DMS 273 treated with DMSO at 0.1 percent for 48 hours (cell line): Measurements from ENCODE around the gene OR5T1.

Experiments
- DNase-seq: peaks from one replicate; lab custom pipeline; 2025; lab: John Stamatoyannopoulos, UW

The OR5T1 gene

DNA sequence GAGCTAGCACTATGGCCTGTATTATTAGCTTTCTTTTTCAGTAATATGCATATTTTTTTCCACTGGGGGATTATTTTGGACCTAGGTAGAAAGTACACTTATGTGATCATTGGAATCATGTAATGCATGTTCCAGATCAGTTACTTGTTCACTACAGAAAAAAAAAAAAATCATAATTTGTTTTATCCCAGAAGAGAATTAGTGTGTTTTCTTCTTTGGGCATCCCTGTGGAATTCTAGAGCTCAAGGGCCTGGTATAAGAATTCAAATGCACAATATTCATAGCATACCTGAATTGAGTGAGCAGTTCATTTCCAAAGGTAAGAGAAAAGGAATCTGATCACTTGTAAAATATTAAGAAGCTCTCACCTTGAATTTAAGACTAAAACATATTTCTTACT is at the start of gene OR5T1:
OR5T1 (plus strand) TSS at position 301 of the 400 bp plus-strand sequence. CDS start 1,485 bp downstream, outside the sequence.
- no peak for DNase-seq

GRCh38 chr11:56234155-56234554 is 39.8 kb upstream of the OR5T1 start, which contains the start of gene OR5T2:
Gene OR5T2 (minus strand): TSS chr11:56234255. CDS start chr11:56233062, 1,193 bp downstream.
- no peak for DNase-seq

- DNase-seq: no peak
Measured at GRCh38 chr11:56251954-56252353, 22.0 kb upstream of the OR5T1 start, which contains the start of gene OR5T3. Gene OR5T3 (plus strand): TSS chr11:56252254. CDS start chr11:56252254, 0 bp downstream.

- DNase-seq: no peak
Measured at GRCh38 chr11:56271092-56271491, 2.9 kb upstream of the OR5T1 start.

- DNase-seq: no peak
Measured at GRCh38 chr11:56292154-56292553, 18.2 kb downstream of the OR5T1 start, which contains the start of gene OR8H1. Gene OR8H1 (minus strand): TSS chr11:56292254. CDS start chr11:56291062, 1,192 bp downstream.

DNA sequence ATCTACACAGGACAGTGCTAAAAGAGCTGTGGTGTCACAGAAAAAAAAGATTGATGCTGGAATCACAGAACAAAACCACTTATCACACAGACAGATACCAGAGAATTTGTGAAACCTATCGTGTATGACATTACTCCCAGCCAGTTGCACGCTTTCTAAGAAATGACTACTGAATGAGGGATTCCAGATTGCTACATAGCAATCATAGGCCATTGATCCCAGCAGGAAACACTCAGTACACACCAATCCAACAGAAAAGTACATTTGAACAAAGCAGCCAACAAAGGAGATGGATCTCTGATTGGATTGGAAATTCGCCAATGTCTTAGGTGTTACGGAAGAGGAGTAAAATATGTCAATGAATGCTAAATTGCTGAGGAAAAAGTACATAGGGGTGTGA is 22.9 kb downstream of the OR5T1 start:
- DNase-seq: no peak

DNA sequence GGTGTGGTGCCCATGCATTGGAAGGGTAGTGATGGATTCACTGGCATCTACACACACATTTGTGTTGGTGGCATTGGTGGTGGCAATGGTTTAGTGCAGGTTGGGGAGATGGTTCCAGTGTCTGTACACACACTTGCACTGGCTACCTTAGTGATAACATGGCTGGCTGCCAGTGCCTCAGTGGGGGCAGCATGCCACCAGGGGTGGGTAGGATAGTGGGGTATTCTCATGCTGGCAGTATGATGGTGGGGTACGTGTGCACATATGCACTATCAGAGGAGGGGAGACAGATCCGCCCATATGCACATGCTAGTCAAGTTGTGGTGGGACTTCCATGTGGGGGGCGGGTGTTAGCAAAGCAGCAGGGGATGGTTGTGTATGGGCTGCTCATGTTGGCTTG is 33.9 kb downstream of the OR5T1 start:
- DNase-seq: no peak

GRCh38 chr11:56314844-56315243 is 40.9 kb downstream of the OR5T1 start, which contains the start of gene OR8K3:
Gene OR8K3 (plus strand): TSS chr11:56315144. CDS start chr11:56318307, 3,163 bp downstream.
- DNase-seq: no peak
